Progenitor cell of endocrine pancreas (in vitro differentiated cells): ENCODE measurements around the gene HSD11B1. TPM values are rescaled to one million over a fixed set of nuclear protein-coding genes. Genes with fewer than 3 reads are reported as not detected.

ENCODE experiments used
- DNase-seq: peaks from one replicate; pipeline ENCODE4 v3.0.0; 2021; ENCODE audit warnings: low spot score; ENCODE audit not compliant: unreplicated experiment
- H3K27ac Mint-ChIP-seq: 2 replicates; pipeline ENCODE4 v1.8.0; 2021; ENCODE audit warnings: mild to moderate bottlenecking, moderate library complexity, mixed read lengths
- H3K27me3 Mint-ChIP-seq: 2 replicates; pipeline ENCODE4 v1.8.0; 2021; ENCODE audit warnings: mixed read lengths
- H3K36me3 Mint-ChIP-seq: 2 replicates; pipeline ENCODE4 v1.8.0; 2022; ENCODE audit warnings: mixed read lengths; ENCODE audit not compliant: insufficient read depth
- H3K4me1 Mint-ChIP-seq: 2 replicates; pipeline ENCODE4 v1.8.0; 2021; ENCODE audit warnings: low read depth, mixed read lengths
- H3K4me3 Mint-ChIP-seq: 2 replicates; pipeline ENCODE4 v1.8.0; 2021; ENCODE audit warnings: low read depth, mild to moderate bottlenecking, moderate library complexity, mixed read lengths
- H3K9me3 Mint-ChIP-seq: 2 replicates; pipeline ENCODE4 v1.8.0; 2021; ENCODE audit warnings: low read depth, mixed read lengths
- total RNA-seq: library from RNA; stranded (reverse); gene quantifications from 2 replicates; pipeline ENCODE4 v1.2.1, GENCODE V29; 2021
- TF ChIP-seq, protein P1 (sequence below): fragments of 200-600 bp; sonication (generic); IDR thresholded peaks from one replicate; pipeline ENCODE4 v1.5.0; 2021; ENCODE audit warnings: antibody characterized with exemption, mild to moderate bottlenecking; ENCODE audit not compliant: unreplicated experiment

HSD11B1 gene
- total RNA-seq, 1 donor from 2014 or later: not detected

DNA sequence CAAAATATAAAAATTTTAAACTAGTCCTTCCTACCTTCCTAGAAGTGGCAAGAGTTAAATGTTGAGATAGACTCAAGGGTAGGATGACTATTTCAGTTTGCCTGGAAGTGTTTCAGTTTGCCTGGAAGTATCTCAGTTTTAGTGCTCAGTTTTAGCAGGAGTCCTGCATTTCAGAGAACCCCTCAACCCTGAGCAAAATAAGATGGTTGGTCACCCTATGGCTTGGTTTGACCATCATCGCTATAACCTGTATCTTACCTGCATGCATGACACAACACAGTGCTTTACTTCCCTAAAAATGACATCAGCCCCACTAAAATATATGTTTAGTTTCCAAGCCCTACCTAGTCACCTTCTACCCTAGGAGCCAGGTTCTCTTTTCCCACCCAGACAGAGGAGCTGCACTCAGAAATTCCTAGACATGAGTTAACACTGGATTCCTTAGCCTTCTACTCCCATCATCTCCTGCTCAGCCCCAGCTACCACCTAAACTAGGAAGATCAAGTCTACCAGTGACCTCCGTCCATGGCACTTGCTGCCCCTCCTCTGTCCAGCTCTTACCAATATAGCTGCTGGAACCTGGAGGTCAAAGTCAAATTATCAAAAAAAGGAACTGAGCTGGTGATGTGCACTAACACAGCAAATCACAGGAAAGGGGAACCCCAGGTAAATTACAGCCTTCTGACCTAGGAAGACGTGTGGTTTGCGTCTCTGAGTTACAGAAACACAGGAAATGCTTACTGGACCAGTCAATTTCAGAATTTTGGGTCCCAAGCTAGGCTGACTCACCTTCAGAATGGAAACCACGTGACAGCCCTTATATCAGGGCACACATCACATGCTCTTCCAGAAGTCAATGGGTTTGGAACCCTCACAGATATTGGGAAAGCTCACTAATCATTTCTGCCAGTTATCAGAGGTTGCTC lies 31.7 kb upstream of the HSD11B1 start:
- Mint-ChIP-seq H3K27me3 (peaks cover 73% of the 10 kb centered on the region), H3K9me3 (peaks cover 3% of the 10 kb centered on the region), H3K27ac (no peak overlapping the region), H3K4me1 (peaks cover 25% of the 10 kb centered on the region), H3K4me3 (no peak overlapping the region), H3K36me3 (no peaks in the 10 kb centered on the region)
- DNase-seq: no peak
- TF ChIP-seq, protein P1, sequence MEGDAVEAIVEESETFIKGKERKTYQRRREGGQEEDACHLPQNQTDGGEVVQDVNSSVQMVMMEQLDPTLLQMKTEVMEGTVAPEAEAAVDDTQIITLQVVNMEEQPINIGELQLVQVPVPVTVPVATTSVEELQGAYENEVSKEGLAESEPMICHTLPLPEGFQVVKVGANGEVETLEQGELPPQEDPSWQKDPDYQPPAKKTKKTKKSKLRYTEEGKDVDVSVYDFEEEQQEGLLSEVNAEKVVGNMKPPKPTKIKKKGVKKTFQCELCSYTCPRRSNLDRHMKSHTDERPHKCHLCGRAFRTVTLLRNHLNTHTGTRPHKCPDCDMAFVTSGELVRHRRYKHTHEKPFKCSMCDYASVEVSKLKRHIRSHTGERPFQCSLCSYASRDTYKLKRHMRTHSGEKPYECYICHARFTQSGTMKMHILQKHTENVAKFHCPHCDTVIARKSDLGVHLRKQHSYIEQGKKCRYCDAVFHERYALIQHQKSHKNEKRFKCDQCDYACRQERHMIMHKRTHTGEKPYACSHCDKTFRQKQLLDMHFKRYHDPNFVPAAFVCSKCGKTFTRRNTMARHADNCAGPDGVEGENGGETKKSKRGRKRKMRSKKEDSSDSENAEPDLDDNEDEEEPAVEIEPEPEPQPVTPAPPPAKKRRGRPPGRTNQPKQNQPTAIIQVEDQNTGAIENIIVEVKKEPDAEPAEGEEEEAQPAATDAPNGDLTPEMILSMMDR: no peak

- DNase-seq: no peak
- Mint-ChIP-seq H3K36me3 (no peaks in the 10 kb centered on the region), H3K27ac (peak overlapping the region; percentile 4), H3K27me3 (peaks cover 81% of the 10 kb centered on the region), H3K9me3 (peaks cover 3% of the 10 kb centered on the region), H3K4me3 (peak overlapping the region; percentile 4), H3K4me1 (peaks cover 25% of the 10 kb centered on the region)
- TF ChIP-seq, protein P1: no peak
Observed at GRCh38 chr1:209673631-209674417, 30.8 kb upstream of the HSD11B1 start.

- Mint-ChIP-seq H3K36me3 (no peaks in the 10 kb centered on the region), H3K27ac (no peak within 1 kb of the TSS), H3K27me3 (peaks cover 85% of the 10 kb centered on the region), H3K9me3 (peaks cover 3% of the 10 kb centered on the region), H3K4me1 (peaks cover 25% of the 10 kb centered on the region), H3K4me3 (peak within 1 kb of the TSS; percentile 66)
- DNase-seq: peak; percentile 24
- TF ChIP-seq, protein P1: no peak
Observed at GRCh38 chr1:209674957-209675564, 29.6 kb upstream of the HSD11B1 start, which contains the start of gene G0S2. TSS of gene G0S2 (plus strand) at chr1:209675412. CDS start at chr1:209675685, 273 bp downstream.

DNA sequence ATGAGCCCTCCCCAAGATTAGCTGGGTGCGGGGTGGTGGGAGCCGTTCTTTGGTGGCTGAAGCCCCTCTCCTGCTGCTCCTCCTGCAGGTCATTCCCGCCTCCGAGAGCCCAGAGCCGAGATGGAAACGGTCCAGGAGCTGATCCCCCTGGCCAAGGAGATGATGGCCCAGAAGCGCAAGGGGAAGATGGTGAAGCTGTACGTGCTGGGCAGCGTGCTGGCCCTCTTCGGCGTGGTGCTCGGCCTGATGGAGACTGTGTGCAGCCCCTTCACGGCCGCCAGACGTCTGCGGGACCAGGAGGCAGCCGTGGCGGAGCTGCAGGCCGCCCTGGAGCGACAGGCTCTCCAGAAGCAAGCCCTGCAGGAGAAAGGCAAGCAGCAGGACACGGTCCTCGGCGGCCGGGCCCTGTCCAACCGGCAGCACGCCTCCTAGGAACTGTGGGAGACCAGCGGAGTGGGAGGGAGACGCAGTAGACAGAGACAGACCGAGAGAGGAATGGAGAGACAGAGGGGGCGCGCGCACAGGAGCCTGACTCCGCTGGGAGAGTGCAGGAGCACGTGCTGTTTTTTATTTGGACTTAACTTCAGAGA lies 29.0 kb upstream of the HSD11B1 start:
- H3K27me3 Mint-ChIP-seq: peaks cover 90% of the 10 kb centered on the region
- peaks cover 3% of the 10 kb centered on the region for H3K9me3 Mint-ChIP-seq
- DNase-seq: peak; percentile 22
- H3K4me1 Mint-ChIP-seq: peaks cover 25% of the 10 kb centered on the region
- TF ChIP-seq, protein P1: no peak
- H3K36me3 Mint-ChIP-seq: no peaks in the 10 kb centered on the region
- peak overlapping the region; percentile 66 for H3K4me3 Mint-ChIP-seq
- no peak overlapping the region for H3K27ac Mint-ChIP-seq
